Common myeloid progenitor, CD34-positive (primary cell): ENCODE results near the gene IGSF9B.

Experiments used
- CTCF ChIA-PET: fragments of 350-600 bp; sonication (Branson Sonifier 250); formaldehyde crosslinking; loops from one replicate; lab custom pipeline; 2021; ENCODE audit warnings: antibody characterized with exemption; lab: Charles Lee
- POLR2A ChIA-PET: fragments of 350-600 bp; sonication (Branson Sonifier 250); formaldehyde crosslinking; loops from one replicate; lab custom pipeline; 2021; ENCODE audit warnings: antibody characterized with exemption; lab: Charles Lee
- DNase-seq, 3 donors: peaks; one replicate each; pipeline versions ENCODE4 v3.0.0 to v3.0.0-alpha.2; 2013
- H3K27ac ChIP-seq, 2 experiments: 1 replicate in 1 of 2; 2 replicates in 1 of 2; pipeline ENCODE4 v1.7.0; 2013; ENCODE audit warnings: inconsistent platforms in 2 of 2, low read length in 2 of 2, mild to moderate bottlenecking in 2 of 2, low read depth in 1 of 2, moderate library complexity in 1 of 2; ENCODE audit not compliant: severe bottlenecking in 2 of 2, insufficient read depth in 1 of 2, poor library complexity in 1 of 2
- H3K27me3 ChIP-seq, 5 experiments: replicated peaks in 2 of 5; 1 replicate in 3 of 5; 2 replicates in 2 of 5; pipeline versions ENCODE4 v1.6.1 to v1.7.0; 2013; ENCODE audit warnings: low read length in 4 of 5, mild to moderate bottlenecking in 2 of 5, moderate library complexity in 2 of 5, inconsistent platforms in 1 of 5; ENCODE audit not compliant: insufficient read depth in 5 of 5, control insufficient read depth in 4 of 5
- H3K36me3 ChIP-seq, 4 experiments: 1 replicate in 2 of 4; 2 replicates in 2 of 4; pipeline versions ENCODE4 v1.6.1 to v1.7.0; 2013; ENCODE audit warnings: low read length in 3 of 4, control low read depth in 1 of 4, mild to moderate bottlenecking in 1 of 4; ENCODE audit not compliant: control insufficient read depth in 4 of 4, insufficient read depth in 4 of 4
- H3K4me1 ChIP-seq, 4 experiments: 1 replicate in 3 of 4; 2 replicates in 1 of 4; pipeline versions ENCODE4 v1.6.1 to v1.7.1; 2013; ENCODE audit warnings: low read length in 3 of 4, mild to moderate bottlenecking in 3 of 4, control low read depth in 1 of 4, inconsistent platforms in 1 of 4, moderate library complexity in 1 of 4; ENCODE audit not compliant: control insufficient read depth in 4 of 4, insufficient read depth in 4 of 4; ENCODE audit errors: control extremely low read depth in 1 of 4
- H3K4me3 ChIP-seq, 7 experiments: 1 replicate in 4 of 7; 2 replicates in 3 of 7; pipeline versions ENCODE4 v1.5.1 to v1.7.0; 2013; ENCODE audit warnings: mild to moderate bottlenecking in 7 of 7, low read length in 6 of 7, moderate library complexity in 6 of 7, inconsistent platforms in 2 of 7, low read depth in 2 of 7, control low read depth in 1 of 7; ENCODE audit not compliant: insufficient read depth in 4 of 7, control insufficient read depth in 1 of 7; ENCODE audit errors: extremely low read depth in 1 of 7
- H3K9me3 ChIP-seq, 5 experiments: 1 replicate in 4 of 5; 2 replicates in 1 of 5; pipeline versions ENCODE4 v1.6.1 to v1.7.1; 2013; ENCODE audit warnings: low read length in 4 of 5, mild to moderate bottlenecking in 2 of 5, inconsistent platforms in 1 of 5, low read depth in 1 of 5, moderate library complexity in 1 of 5; ENCODE audit not compliant: control insufficient read depth in 4 of 5, insufficient read depth in 2 of 5; ENCODE audit errors: control extremely low read depth in 1 of 5
- WGBS: methylation state at CpG from one replicate; pipeline ENCODE4 v1.1.5; 2013; ENCODE audit not compliant: insufficient coverage; 5-methylcytosine and 5-hydroxymethylcytosine counted together

Gene IGSF9B

DNA sequence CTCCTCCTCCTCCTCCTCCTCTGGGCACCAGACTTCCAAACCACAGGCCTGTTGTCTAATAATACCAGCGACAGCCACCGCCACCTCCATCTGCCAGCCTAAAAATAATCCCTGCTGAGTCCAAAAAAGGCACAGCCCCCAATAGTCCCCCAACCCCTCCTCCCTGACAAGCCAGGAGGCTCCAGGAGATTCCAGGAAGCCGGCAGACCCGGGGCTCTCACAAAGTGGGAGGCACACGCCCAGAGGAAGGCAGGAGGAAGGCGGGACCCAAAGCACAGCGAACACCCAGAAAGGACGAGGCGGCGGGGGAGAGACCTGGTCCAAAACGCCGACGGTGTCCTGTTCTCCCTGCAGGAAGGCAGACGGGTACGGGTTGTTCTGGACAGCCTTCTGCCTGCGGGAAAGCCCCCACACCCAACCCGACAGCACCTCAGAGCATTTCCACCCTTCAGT lies 5.9 kb downstream of the IGSF9B start:
- no peak for DNase-seq
- ChIA-PET POLR2A (no interaction called here), CTCF (no interaction called here)
- Histone ChIP-seq H3K27ac (no peak overlapping the region), H3K4me1 (peaks cover 0 to 12% (median 5%) of the 10 kb centered on the region in 4 experiments), H3K27me3 (peaks cover 0 to 86% (median 38%) of the 10 kb centered on the region in 5 experiments), H3K4me3 (no peak overlapping the region), H3K9me3 (no peaks in the 10 kb centered on the region), H3K36me3 (no peaks in the 10 kb centered on the region)
- WGBS = 73% methylated on average over 14 of the region's 17 CpGs

DNA sequence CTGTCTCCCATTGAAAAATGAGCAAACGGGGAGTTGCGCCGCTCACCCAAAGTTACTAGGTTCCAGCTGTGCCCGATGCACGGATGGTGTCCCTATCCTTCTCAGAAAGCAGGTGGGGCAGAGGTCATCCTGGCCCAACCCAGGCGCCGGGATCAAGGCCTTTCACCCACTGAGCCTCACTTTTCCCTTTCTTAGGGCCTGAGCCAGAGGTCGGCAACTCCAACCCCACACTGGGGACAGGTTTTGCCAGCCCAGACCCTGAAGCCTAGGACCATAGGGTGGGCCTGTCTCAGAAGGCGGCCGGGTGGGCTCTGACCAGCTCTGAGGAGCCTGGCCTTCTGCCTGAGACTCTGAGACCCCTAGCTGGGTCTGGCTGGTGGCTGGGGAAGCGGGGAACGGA lies 6.3 kb downstream of the IGSF9B start:
- H3K9me3 ChIP-seq = no peaks in the 10 kb centered on the region
- ChIA-PET CTCF (no interaction called here), POLR2A (no interaction called here)
- H3K27me3 ChIP-seq = peaks cover 0 to 87% (median 36%) of the 10 kb centered on the region in 5 experiments
- WGBS = 98% methylated on average over 10 of the region's 12 CpGs
- no peak for DNase-seq
- H3K4me3 ChIP-seq = no peak overlapping the region
- H3K36me3 ChIP-seq = no peaks in the 10 kb centered on the region
- H3K4me1 ChIP-seq = peaks cover 0 to 9% (median 2%) of the 10 kb centered on the region in 4 experiments
- H3K27ac ChIP-seq = no peak overlapping the region

DNA sequence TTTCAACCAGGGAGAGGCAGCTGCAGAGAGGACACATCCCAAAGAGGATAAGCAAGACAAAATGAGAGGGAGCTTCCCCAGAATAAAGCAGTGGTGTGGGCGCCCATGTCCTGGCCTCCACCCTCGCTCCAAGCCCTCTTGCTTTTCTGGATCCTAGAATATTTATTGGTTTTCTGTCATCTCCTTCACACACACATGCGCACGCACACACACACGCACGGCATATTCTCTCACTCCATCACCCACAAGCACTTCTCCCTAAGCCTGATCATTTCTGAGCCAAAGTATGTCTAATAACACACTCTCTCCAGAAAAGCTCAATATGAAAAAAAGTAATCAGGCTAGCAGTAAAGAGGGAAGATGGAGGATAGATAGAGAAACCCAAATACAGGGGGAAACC lies 7.6 kb downstream of the IGSF9B start:
- 90% methylated on average over 4 of the region's 6 CpGs for WGBS
- peaks cover 0 to 6% (median 0%) of the 10 kb centered on the region in 4 experiments for H3K4me1 ChIP-seq

DNA sequence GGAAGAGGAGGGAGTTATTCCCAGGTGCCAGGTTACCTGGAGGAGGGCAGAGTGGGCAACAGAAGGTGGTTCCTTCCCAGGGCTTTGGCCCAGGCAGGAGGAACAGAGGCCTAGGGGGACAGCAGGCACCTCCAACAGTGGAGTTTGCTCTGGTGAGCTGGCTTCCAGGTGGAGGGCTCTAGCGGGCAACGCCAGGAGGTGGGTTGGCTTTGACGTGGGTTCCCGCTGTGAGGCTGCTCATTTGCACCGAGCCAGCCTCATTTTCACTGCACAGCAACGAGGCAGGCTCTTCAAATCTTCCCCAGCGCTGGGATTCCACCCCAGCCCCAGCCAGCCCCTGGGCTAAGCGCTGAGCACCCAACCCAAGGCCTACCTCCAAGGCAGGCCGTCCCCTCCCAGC lies 8.1 kb downstream of the IGSF9B start:
- CTCF ChIA-PET = interaction anchor here (0.6 to 3.1 kb wide), 3 partner anchors 9 to 92 kb away, joined by 3 to 14 read pairs (median 4); no protein-coding TSS in a partner anchor
- DNase-seq = no peak
- no peaks in the 10 kb centered on the region for H3K9me3 ChIP-seq
- peaks cover 0 to 6% (median 1%) of the 10 kb centered on the region in 4 experiments for H3K4me1 ChIP-seq
- peaks cover 0 to 71% (median 27%) of the 10 kb centered on the region in 5 experiments for H3K27me3 ChIP-seq
- no peaks in the 10 kb centered on the region for H3K36me3 ChIP-seq
- POLR2A ChIA-PET = no interaction called here
- no peak overlapping the region for H3K27ac ChIP-seq
- WGBS = 87% methylated on average over 5 of the region's 9 CpGs
- no peak overlapping the region for H3K4me3 ChIP-seq

More for the DNA sequence above, 7.6 kb downstream of the IGSF9B start:
- DNase-seq = no peak
- CTCF ChIA-PET = interaction anchor here (1.1 to 3.1 kb wide), 3 partner anchors 10 to 92 kb away, joined by 3 to 14 read pairs (median 4); no protein-coding TSS in a partner anchor
- Histone ChIP-seq H3K36me3 (no peaks in the 10 kb centered on the region), H3K27ac (no peak overlapping the region), H3K9me3 (no peaks in the 10 kb centered on the region), H3K4me3 (no peak overlapping the region), H3K27me3 (peaks cover 0 to 75% (median 31%) of the 10 kb centered on the region in 5 experiments)
- POLR2A ChIA-PET = no interaction called here

DNA sequence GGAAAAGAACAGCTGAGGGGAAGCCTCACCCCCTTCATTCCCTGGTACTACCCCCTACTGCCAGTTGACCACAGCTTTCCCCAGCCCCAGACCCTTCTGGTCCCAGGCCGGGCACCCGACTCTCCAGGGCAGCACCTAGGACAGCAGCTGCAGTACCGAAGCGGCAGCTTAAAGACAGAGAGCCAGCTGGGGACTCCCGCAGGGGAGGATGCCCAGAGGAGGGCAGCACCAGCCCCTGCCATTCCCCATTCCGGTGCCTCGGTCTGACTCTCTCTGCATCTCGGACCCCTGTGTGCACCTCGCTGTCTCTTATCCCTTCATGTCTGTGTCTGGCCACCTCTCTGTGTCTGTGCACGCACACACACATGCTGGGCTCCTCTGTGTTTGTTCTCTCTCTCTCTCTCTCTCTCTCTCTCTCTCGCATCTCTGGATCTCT lies 9.4 kb downstream of the IGSF9B start:
- DNase-seq = peak; percentile 44 to 80 (median 70)
- POLR2A ChIA-PET = no interaction called here
- Histone ChIP-seq H3K27ac (no peak overlapping the region), H3K9me3 (no peaks in the 10 kb centered on the region), H3K27me3 (peaks cover 0 to 58% (median 19%) of the 10 kb centered on the region in 5 experiments), H3K4me1 (peaks cover 0 to 6% (median 1%) of the 10 kb centered on the region in 4 experiments), H3K36me3 (no peaks in the 10 kb centered on the region), H3K4me3 (no peak overlapping the region)
- CTCF ChIA-PET = interaction anchor here (0.7 to 3.1 kb wide), 6 partner anchors 9 to 99 kb away, joined by 3 to 14 read pairs (median 4); partner anchors contain the start of gene IGSF9B
- 14% methylated on average over 11 of the region's 11 CpGs for WGBS

DNA sequence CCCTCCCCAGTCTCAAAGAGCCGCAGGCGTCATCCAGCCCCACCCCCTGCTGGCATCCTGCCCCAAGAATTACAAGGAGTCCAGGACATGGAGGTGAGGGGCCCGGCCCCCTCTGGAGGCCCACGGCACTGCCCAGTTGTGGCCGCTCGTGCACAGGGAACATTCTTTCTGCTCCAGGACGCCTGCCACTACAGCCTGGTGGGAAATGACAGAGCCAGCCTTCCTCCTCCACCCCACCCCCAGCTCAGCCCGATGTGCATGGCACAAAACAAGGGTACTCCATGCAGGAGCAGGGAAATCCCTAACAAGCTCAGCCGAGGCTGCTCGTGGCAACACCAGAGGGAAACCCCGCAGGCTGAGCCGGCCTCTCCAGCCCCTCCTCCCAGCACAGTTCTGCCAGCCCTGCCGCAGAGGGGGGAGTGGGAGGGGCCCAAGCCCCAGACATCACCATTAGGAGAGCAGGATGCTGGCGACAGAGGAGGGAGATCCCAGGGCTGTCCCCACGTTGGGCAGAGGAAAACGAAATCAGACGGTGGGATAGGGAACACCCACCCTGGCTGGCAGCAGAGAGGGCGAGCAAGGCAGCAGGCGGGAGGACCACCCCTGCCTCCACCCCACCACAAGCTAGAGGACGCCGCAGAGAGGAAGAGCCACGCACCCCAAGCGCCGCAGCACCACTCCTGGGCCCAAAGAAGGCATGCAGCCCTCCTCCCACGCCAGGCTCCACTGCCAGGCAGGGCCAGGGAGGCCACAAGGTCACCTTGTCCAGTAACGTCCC lies 10.0 kb downstream of the IGSF9B start:
- peaks cover 0 to 52% (median 14%) of the 10 kb centered on the region in 5 experiments for H3K27me3 ChIP-seq
- H3K4me3 ChIP-seq = no peak overlapping the region
- no peak overlapping the region for H3K27ac ChIP-seq
- 34% methylated on average over 22 of the region's 26 CpGs for WGBS
- no peak for DNase-seq
- H3K9me3 ChIP-seq = no peaks in the 10 kb centered on the region
- peaks cover 0 to 6% (median 1%) of the 10 kb centered on the region in 4 experiments for H3K4me1 ChIP-seq
- no peaks in the 10 kb centered on the region for H3K36me3 ChIP-seq
- ChIA-PET POLR2A (no interaction called here), CTCF (interaction anchor here (0.7 to 3.1 kb wide), 5 partner anchors 10 to 93 kb away, joined by 3 to 14 read pairs (median 4); partner anchors contain the start of gene IGSF9B)

DNA sequence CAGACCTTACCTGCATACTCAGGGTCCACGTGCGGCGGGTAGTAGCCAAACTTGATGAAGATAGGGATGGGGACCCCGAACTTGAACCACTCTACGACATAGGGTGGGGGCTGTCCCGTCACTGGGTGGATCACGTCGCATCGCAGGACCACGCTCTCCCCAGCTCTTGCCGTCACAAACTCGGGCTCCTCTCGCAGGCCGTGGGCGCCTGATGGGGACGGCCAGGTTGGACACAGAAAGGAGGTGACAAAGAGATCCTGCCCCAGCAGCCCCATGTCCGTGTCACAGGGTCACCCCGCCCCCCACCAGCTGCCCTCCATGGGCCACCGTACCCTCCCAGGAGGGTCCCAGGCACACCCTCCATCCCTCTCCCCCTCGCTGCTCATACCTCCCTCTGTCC lies 10.7 kb downstream of the IGSF9B start:
- Histone ChIP-seq H3K4me1 (peaks cover 0 to 6% (median 1%) of the 10 kb centered on the region in 4 experiments), H3K4me3 (no peak overlapping the region), H3K27ac (no peak overlapping the region), H3K36me3 (no peaks in the 10 kb centered on the region), H3K9me3 (no peaks in the 10 kb centered on the region), H3K27me3 (peaks cover 0 to 45% (median 11%) of the 10 kb centered on the region in 5 experiments)
- POLR2A ChIA-PET = no interaction called here
- 97% methylated on average over 16 of the region's 20 CpGs for WGBS
- CTCF ChIA-PET = no interaction called here
- DNase-seq = no peak
